Neural cell (in vitro differentiated cells): ENCODE results near the gene TAPBP.

Experiments
- CTCF ChIP-seq: fragments of 450-650 bp; IDR thresholded peaks from 2 replicates; pipeline ENCODE4 v1.5.1; 2014; ENCODE audit warnings: antibody characterized with exemption, mild to moderate bottlenecking, moderate library complexity; ENCODE audit not compliant: poor library complexity, severe bottlenecking
- MXI1 ChIP-seq: fragments of 450-650 bp; conservative IDR thresholded peaks from 2 replicates; pipeline ENCODE4 v1.6.1; 2014; ENCODE audit warnings: antibody characterized with exemption, mild to moderate bottlenecking; ENCODE audit not compliant: poor library complexity, severe bottlenecking
- POLR2AphosphoS5 ChIP-seq: IDR thresholded peaks from 2 replicates; pipeline ENCODE4 v1.6.1; 2012
- RAD21 ChIP-seq: fragments of 450-650 bp; conservative IDR thresholded peaks from 2 replicates; pipeline ENCODE4 v1.6.1; 2014; ENCODE audit warnings: antibody characterized with exemption, mild to moderate bottlenecking, moderate library complexity
- REST ChIP-seq: IDR thresholded peaks from 2 replicates; pipeline ENCODE4 v1.6.1; 2012; ENCODE audit warnings: borderline replicate concordance
- TAF1 ChIP-seq: IDR thresholded peaks from 2 replicates; pipeline ENCODE4 v1.6.1; 2012; ENCODE audit warnings: low read depth

GRCh38 chr6:33323623-33323948, 9.7 kb upstream of the TAPBP start:
- TF ChIP-seq REST = no peak
- TF ChIP-seq CTCF = no peak
- no peak for TF ChIP-seq POLR2AphosphoS5
- TF ChIP-seq MXI1 = no peak
- no peak for TF ChIP-seq TAF1
- no peak for TF ChIP-seq RAD21
